RWPE2 (cell line): ENCODE results near the gene MCM3AP.
"Not testable (repeated sequence)": the region's sequence is repeated elsewhere in the genome, so short reads cannot be mapped to it uniquely, and the experiment has no call there.

Source experiments
- ATAC-seq: fragments of 200-7000 bp; cut with Tn5 transposase; 3 replicates; pipeline ENCODE4 v1.9.1; 2021; ENCODE audit warnings: low read depth
- DNase-seq: peaks from one replicate; pipeline ENCODE4 v3.0.0-alpha.2; 2020; ENCODE audit warnings: low spot score
- H3K27ac ChIP-seq: fragments of 450-650 bp; 2 replicates; pipeline ENCODE4 v1.5.1; 2017; ENCODE audit warnings: mild to moderate bottlenecking; ENCODE audit not compliant: poor library complexity, severe bottlenecking
- H3K27me3 ChIP-seq: fragments of 250-450 bp; sonication (Bioruptor Pico); 2 replicates; pipeline ENCODE4 v1.5.1; 2021; ENCODE audit warnings: mild to moderate bottlenecking, moderate library complexity; ENCODE audit not compliant: insufficient read depth, poor library complexity, severe bottlenecking
- H3K36me3 ChIP-seq: fragments of 250-450 bp; sonication (Bioruptor Pico); 2 replicates; pipeline ENCODE4 v1.5.1; 2020; ENCODE audit warnings: low read depth, mild to moderate bottlenecking, moderate library complexity
- H3K4me1 ChIP-seq: fragments of 250-450 bp; sonication (Bioruptor Pico); 2 replicates; pipeline ENCODE4 v1.5.1; 2021; ENCODE audit warnings: mild to moderate bottlenecking, moderate library complexity; ENCODE audit not compliant: insufficient read depth, poor library complexity, severe bottlenecking
- H3K4me3 ChIP-seq: fragments of 250-450 bp; sonication (Bioruptor Pico); 2 replicates; pipeline ENCODE4 v1.5.1; 2021; ENCODE audit warnings: mild to moderate bottlenecking, moderate library complexity; ENCODE audit not compliant: severe bottlenecking
- H3K9me3 ChIP-seq: fragments of 250-450 bp; sonication (Bioruptor Pico); 2 replicates; pipeline ENCODE4 v1.5.1; 2021; ENCODE audit warnings: mild to moderate bottlenecking, moderate library complexity; ENCODE audit not compliant: severe bottlenecking
- TF ChIP-seq, protein P1 (sequence below): fragments of 450-650 bp; IDR thresholded peaks from one replicate; pipeline ENCODE4 v1.5.1; 2017; ENCODE audit warnings: mild to moderate bottlenecking, moderate library complexity; ENCODE audit not compliant: poor library complexity, severe bottlenecking

The MCM3AP gene

DNA sequence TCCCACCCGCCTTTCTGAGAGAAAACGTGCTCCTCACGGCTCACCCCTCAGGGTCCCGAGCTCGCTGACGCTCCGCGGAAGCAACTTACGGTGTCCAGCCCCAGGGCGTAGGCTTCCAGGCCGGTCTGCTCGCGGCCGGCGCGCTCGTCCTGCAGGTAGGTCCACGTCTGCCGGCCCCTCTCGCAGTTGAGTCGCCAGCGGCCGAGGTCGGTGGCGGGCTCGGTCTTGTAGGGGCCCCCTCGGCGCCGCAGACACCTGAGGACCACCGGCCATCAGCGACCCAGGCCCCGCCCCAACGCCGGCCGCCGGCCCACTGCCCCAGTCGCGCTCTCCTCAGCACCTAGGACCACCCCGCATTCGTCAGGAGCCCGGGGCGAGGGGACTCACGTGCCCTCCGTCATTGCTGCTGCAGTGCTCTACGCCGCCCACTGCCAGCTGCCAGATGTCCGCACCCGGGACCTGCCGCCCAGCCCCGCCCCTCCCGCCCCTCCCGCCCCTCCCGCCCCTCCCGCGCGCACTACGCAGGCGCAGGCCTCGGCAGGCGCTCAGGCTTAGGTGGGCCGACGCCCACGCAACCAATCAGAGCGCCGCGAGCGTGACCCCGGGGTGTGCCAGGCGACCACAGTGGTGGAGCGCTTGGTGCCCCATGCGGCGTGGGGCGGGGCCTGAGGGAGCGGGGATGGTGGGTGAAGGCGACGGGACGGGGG, 56.9 kb downstream of the MCM3AP start, which contains the start of gene LSS:
Gene LSS (minus strand): TSS at position 430 of the 707 bp plus-strand sequence. CDS start 29 bp downstream, at position 401.
- TF ChIP-seq, protein P1, sequence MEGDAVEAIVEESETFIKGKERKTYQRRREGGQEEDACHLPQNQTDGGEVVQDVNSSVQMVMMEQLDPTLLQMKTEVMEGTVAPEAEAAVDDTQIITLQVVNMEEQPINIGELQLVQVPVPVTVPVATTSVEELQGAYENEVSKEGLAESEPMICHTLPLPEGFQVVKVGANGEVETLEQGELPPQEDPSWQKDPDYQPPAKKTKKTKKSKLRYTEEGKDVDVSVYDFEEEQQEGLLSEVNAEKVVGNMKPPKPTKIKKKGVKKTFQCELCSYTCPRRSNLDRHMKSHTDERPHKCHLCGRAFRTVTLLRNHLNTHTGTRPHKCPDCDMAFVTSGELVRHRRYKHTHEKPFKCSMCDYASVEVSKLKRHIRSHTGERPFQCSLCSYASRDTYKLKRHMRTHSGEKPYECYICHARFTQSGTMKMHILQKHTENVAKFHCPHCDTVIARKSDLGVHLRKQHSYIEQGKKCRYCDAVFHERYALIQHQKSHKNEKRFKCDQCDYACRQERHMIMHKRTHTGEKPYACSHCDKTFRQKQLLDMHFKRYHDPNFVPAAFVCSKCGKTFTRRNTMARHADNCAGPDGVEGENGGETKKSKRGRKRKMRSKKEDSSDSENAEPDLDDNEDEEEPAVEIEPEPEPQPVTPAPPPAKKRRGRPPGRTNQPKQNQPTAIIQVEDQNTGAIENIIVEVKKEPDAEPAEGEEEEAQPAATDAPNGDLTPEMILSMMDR = no peak
- H3K9me3 ChIP-seq = no peaks in the 10 kb centered on the region
- H3K4me3 ChIP-seq = peak within 1 kb of the TSS; percentile 100
- H3K27ac ChIP-seq = peak within 1 kb of the TSS; percentile 56
- DNase-seq (peak; percentile 100), ATAC-seq (peak; percentile 82)
- peaks cover 47% of the 10 kb centered on the region for H3K36me3 ChIP-seq
- peaks cover 19% of the 10 kb centered on the region for H3K4me1 ChIP-seq
- H3K27me3 ChIP-seq = no peaks in the 10 kb centered on the region

DNA sequence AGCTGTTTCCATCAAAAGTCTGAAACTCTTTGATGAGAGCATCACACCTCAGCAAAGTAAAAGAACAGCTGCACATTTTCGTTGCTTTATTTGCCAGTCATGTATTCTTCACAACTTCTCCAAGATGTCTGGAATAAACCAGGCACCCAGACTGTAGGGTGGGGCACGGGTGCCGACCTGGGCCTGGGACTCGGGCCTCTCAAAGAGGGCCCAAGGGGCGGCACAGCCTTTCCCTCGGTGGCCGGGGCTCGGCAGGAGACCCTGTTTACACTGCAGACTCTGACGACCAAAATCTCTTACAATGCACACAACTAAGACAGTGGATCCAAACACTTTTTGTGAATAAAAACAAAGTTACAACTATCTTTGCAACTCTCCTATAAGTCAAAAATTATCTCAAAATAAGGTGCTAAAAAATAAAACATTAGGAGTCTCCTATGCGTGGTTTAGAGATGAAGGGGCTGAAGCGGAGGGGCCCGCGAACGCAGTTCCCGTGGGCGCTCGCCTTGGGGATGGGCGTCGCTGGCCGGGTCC, 57.5 kb downstream of the MCM3AP start:
- TF ChIP-seq, protein P1 = no peak
- H3K4me1 ChIP-seq = peaks cover 19% of the 10 kb centered on the region
- ATAC-seq (0 out of 3 replicates have a peak, but pooled peaks have one; percentile 7), DNase-seq (peak; percentile 70)
- H3K9me3 ChIP-seq = no peaks in the 10 kb centered on the region
- peak overlapping the region; percentile 100 for H3K4me3 ChIP-seq
- no peaks in the 10 kb centered on the region for H3K27me3 ChIP-seq
- H3K36me3 ChIP-seq = peaks cover 49% of the 10 kb centered on the region
- H3K27ac ChIP-seq = peak overlapping the region; percentile 52

DNA sequence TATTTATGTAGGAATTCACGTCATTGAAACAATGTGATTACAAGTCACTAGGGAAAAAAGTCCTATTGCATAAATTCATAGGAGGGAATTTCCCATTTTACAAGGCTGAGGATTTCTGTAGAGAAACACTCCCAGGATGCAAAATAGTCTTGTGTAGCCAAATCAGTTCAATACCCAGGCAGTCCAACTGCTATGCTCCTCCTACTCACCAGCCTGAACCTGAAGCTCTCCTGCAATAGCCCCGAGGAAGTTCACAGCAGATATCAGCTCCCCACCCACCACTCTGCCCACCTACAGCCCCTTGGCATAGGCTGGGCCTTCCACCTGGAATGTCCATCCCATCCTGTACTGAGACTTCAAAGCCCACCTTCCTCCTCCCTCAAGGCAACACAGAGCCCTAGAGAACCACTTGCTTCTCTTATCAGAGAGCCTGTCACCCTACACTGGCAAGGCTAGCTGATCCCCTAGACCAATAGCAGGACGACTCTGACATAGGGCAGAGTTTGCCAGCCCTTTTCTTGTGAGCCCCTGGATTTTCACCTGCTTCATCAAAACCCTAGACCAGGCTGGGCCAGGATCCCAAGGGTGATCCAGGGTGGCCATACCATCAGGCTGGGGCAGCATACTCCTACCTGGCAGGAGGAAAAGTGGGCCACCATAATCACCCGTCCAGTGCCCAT, 58.4 kb downstream of the MCM3AP start:
- ATAC-seq = peak; percentile 40
- TF ChIP-seq, protein P1 = no peak
- peak overlapping the region; percentile 52 for H3K27ac ChIP-seq
- H3K9me3 ChIP-seq = no peaks in the 10 kb centered on the region
- DNase-seq = peak; percentile 51
- H3K36me3 ChIP-seq = peaks cover 58% of the 10 kb centered on the region
- peak overlapping the region; percentile 100 for H3K4me3 ChIP-seq
- H3K4me1 ChIP-seq = peaks cover 19% of the 10 kb centered on the region
- H3K27me3 ChIP-seq = no peaks in the 10 kb centered on the region

DNA sequence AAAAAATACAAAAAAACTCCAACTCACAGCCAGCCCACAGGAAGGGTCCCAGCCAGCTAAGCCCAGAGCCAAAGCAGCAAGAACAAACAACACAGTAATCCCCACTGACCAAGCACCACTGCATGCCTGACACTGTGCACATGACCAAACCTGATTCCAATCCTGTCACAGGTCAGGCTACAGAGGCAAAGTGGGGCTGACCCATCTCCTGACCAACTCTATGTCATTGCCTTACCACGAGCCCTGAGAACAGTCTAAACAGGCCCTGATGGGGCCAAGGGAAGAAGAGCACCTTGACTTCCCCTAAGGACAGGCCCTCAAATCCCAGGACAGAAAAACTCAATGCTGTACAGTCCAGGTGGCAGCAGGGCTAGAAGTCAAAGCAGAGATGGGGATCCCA, 59.3 kb downstream of the MCM3AP start:
- Histone ChIP-seq H3K4me3 (no peak overlapping the region), H3K36me3 (peaks cover 62% of the 10 kb centered on the region), H3K4me1 (peaks cover 19% of the 10 kb centered on the region), H3K9me3 (no peaks in the 10 kb centered on the region), H3K27ac (peak overlapping the region; percentile 52), H3K27me3 (no peaks in the 10 kb centered on the region)
- no peak for DNase-seq
- TF ChIP-seq, protein P1 = no peak
- no peak for ATAC-seq

DNA sequence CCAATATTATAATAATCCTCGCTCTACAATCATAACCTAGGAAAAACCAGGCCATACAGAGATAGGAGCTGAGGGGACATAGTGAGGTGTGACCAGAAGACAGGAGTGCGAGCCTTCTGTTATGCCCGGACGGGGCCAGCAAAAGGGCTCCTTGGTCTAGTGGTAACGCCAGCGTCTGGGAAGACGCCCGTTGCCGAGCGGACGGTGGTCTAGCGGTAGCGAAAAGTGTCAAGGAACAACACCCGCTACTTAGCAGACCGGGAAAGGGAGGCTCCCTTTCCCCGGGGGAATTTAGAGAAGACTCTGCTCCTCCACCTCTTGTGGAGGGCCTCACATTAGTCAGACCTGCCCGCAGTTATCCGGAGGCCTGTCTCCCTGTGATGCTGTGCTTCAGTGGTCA, 61.8 kb downstream of the MCM3AP start:
- not testable (repeated sequence) for H3K4me1 ChIP-seq, H3K27ac ChIP-seq, H3K9me3 ChIP-seq, DNase-seq, H3K27me3 ChIP-seq, ATAC-seq, H3K4me3 ChIP-seq
- H3K36me3 ChIP-seq = peaks cover 72% of the 10 kb centered on the region
